Measurements from ENCODE around the gene COL28A1. TPM values are rescaled to one million over a fixed set of nuclear protein-coding genes. Genes with fewer than 3 reads are reported as not detected.

COL28A1 gene
- total RNA-seq, 1 experiment from 2014 or later: 2.2 TPM

DNA sequence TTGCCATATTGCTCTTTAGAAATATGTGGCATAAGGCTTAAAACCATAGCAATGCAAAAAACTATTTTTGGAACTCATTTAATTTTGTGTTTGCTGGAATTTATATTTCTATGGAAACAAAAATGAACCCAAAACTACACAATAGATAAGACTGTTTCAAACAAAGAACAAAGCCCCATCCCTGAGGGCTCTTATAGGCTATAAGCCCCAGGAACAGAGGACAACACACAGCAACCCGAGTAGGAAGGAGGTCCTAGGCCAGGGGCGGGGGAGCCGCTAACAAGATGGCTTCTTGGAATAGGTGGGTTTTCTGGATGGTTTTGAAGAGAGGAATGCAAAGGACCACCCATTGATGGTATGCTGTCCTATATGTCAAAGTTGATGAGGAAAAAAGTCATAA is 8.6 kb downstream of the COL28A1 start:
- no peaks in the 10 kb centered on the region for H3K4me1 ChIP-seq (replicated peaks; ENCODE audit: insufficient read depth)
- H3F3A ChIP-seq (ENCODE audit: insufficient read depth, low read depth): no peaks in the 10 kb centered on the region
- TF ChIP-seq CTCF (conservative IDR thresholded peaks at IDR 0.05) (no peak), EZH2 (IDR thresholded peaks at IDR 0.05; ENCODE audit: low read depth) (no peak)
- no TSS peak for BruUV-seq (replicated peaks)
- H3K27ac ChIP-seq: no peak overlapping the region
- ChIA-PET CTCF (no interaction called here), POLR2A (ENCODE audit: unreplicated experiment) (no interaction called here)
- H2AFZ ChIP-seq: no peak overlapping the region
- H3K79me2 ChIP-seq (ENCODE audit: low read depth): no peaks in the 10 kb centered on the region
- H3K4me2 ChIP-seq: no peak overlapping the region
- DNase-seq: no peak
- H3K9me2 ChIP-seq (ENCODE audit: insufficient read depth): no peaks in the 10 kb centered on the region
- no peak overlapping the region for H3K4me3 ChIP-seq
- no peaks in the 10 kb centered on the region for H3K9me3 ChIP-seq (ENCODE audit: insufficient read depth, low read depth)
- H3K36me3 ChIP-seq (ENCODE audit: low read depth): no peaks in the 10 kb centered on the region
- H3K27me3 ChIP-seq (ENCODE audit: insufficient read depth, low read depth): no peaks in the 10 kb centered on the region
- no peaks in the 10 kb centered on the region for H4K20me1 ChIP-seq (ENCODE audit: insufficient read depth)
- intact Hi-C loops (cut with micrococcal nuclease; ENCODE audit: unreplicated experiment): no loop called here

DNA sequence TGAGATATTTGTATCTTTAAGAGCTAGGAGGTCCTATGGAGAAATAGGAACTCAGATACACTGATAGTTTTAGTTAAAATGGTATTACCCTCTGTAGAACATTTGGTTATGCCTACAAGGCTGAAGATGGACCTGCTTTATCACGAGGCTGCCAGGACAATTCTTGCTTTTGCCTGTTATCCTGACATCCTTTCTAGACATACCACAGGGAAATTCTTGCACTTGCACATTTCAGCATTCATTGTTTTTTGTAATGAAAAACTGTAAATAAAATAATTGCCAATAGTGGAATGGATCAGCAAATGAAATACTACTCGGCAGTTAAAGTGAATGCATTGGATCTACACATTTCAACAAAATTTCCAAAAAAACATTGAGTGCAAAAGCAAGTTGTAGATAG is 9.7 kb downstream of the COL28A1 start:
- no peaks in the 10 kb centered on the region for H3K9me2 ChIP-seq (ENCODE audit: insufficient read depth)
- H3K27me3 ChIP-seq (ENCODE audit: insufficient read depth, low read depth): no peaks in the 10 kb centered on the region
- TF ChIP-seq EZH2 (IDR thresholded peaks at IDR 0.05; ENCODE audit: low read depth): no peak
- H3K36me3 ChIP-seq (ENCODE audit: low read depth): no peaks in the 10 kb centered on the region
- ChIA-PET POLR2A (ENCODE audit: unreplicated experiment) (no interaction called here), CTCF (no interaction called here)
- BruUV-seq (replicated peaks): no TSS peak
- intact Hi-C loops (cut with micrococcal nuclease; ENCODE audit: unreplicated experiment): no loop called here
- no peak for DNase-seq
- H3K79me2 ChIP-seq (ENCODE audit: low read depth): no peaks in the 10 kb centered on the region
- H2AFZ ChIP-seq: no peak overlapping the region
- no peak overlapping the region for H3K27ac ChIP-seq
- no peak overlapping the region for H3K4me3 ChIP-seq
- H4K20me1 ChIP-seq (ENCODE audit: insufficient read depth): no peaks in the 10 kb centered on the region
- H3K4me1 ChIP-seq (replicated peaks; ENCODE audit: insufficient read depth): no peaks in the 10 kb centered on the region
- H3K9me3 ChIP-seq (ENCODE audit: insufficient read depth, low read depth): no peaks in the 10 kb centered on the region
- H3K4me2 ChIP-seq: no peak overlapping the region
- H3F3A ChIP-seq (ENCODE audit: insufficient read depth, low read depth): no peaks in the 10 kb centered on the region

- Histone ChIP-seq H3K4me3 (no peak overlapping the region), H3K4me1 (replicated peaks; ENCODE audit: insufficient read depth) (no peaks in the 10 kb centered on the region), H3K27me3 (ENCODE audit: insufficient read depth, low read depth) (no peaks in the 10 kb centered on the region), H3K36me3 (ENCODE audit: low read depth) (no peaks in the 10 kb centered on the region), H3K27ac (no peak overlapping the region), H2AFZ (no peak overlapping the region), H3F3A (ENCODE audit: insufficient read depth, low read depth) (no peaks in the 10 kb centered on the region), H3K79me2 (ENCODE audit: low read depth) (no peaks in the 10 kb centered on the region), H3K4me2 (no peak overlapping the region), H3K9me2 (ENCODE audit: insufficient read depth) (no peaks in the 10 kb centered on the region), H4K20me1 (ENCODE audit: insufficient read depth) (no peaks in the 10 kb centered on the region), H3K9me3 (ENCODE audit: insufficient read depth, low read depth) (no peaks in the 10 kb centered on the region)
- BruUV-seq (replicated peaks): no TSS peak
- intact Hi-C loops (cut with micrococcal nuclease; ENCODE audit: unreplicated experiment): no loop called here
- ChIA-PET CTCF (interaction anchor here (0.6 kb wide), 1 partner anchor 421 kb away, joined by 7 read pairs; no protein-coding TSS in a partner anchor), POLR2A (ENCODE audit: unreplicated experiment) (no interaction called here)
- no peak for TF ChIP-seq EZH2 (IDR thresholded peaks at IDR 0.05; ENCODE audit: low read depth)
- no peak for TF ChIP-seq CTCF (conservative IDR thresholded peaks at IDR 0.05)
- DNase-seq: no peak
Measured at GRCh38 chr7:7524121-7524520, 11.6 kb downstream of the COL28A1 start.

- no peak overlapping the region for H3K4me2 ChIP-seq
- H3K79me2 ChIP-seq (ENCODE audit: low read depth): no peaks in the 10 kb centered on the region
- H3F3A ChIP-seq (ENCODE audit: insufficient read depth, low read depth): no peaks in the 10 kb centered on the region
- no peaks in the 10 kb centered on the region for H3K36me3 ChIP-seq (ENCODE audit: low read depth)
- H4K20me1 ChIP-seq (ENCODE audit: insufficient read depth): no peaks in the 10 kb centered on the region
- no peaks in the 10 kb centered on the region for H3K9me2 ChIP-seq (ENCODE audit: insufficient read depth)
- POLR2A ChIA-PET (ENCODE audit: unreplicated experiment): interaction anchor here (0.7 kb wide), 1 partner anchor 86 kb away, joined by 7 read pairs; no protein-coding TSS in a partner anchor
- no peaks in the 10 kb centered on the region for H3K4me1 ChIP-seq (replicated peaks; ENCODE audit: insufficient read depth)
- CTCF ChIA-PET: no interaction called here
- BruUV-seq (replicated peaks): no TSS peak
- TF ChIP-seq CTCF (conservative IDR thresholded peaks at IDR 0.05) (no peak), EZH2 (IDR thresholded peaks at IDR 0.05; ENCODE audit: low read depth) (no peak)
- H3K9me3 ChIP-seq (ENCODE audit: insufficient read depth, low read depth): no peaks in the 10 kb centered on the region
- H3K27ac ChIP-seq: no peak overlapping the region
- no peak overlapping the region for H2AFZ ChIP-seq
- no peak overlapping the region for H3K4me3 ChIP-seq
- DNase-seq: no peak
- intact Hi-C loops (cut with micrococcal nuclease; ENCODE audit: unreplicated experiment): no loop called here
- H3K27me3 ChIP-seq (ENCODE audit: insufficient read depth, low read depth): no peaks in the 10 kb centered on the region
Measured at GRCh38 chr7:7522421-7522820, 13.3 kb downstream of the COL28A1 start.
